Duodenal mucosa (tissue), 2 donors: Measurements from ENCODE around the gene MBLAC1.

Experiments used
- H3K27ac ChIP-seq: one replicate; pipeline ENCODE4 v1.7.0; 2013; ENCODE audit warnings: low read depth, low read length
- H3K27me3 ChIP-seq, 2 donors: one replicate each; pipeline ENCODE4 v1.7.0; 2013; ENCODE audit warnings: low read length in 2 of 2, control low read depth in 1 of 2; ENCODE audit not compliant: insufficient read depth in 2 of 2, control insufficient read depth in 1 of 2
- H3K36me3 ChIP-seq, 2 donors: one replicate each; pipeline ENCODE4 v1.7.0; 2013; ENCODE audit warnings: low read length in 2 of 2, control low read depth in 1 of 2; ENCODE audit not compliant: insufficient read depth in 2 of 2, control insufficient read depth in 1 of 2
- H3K4me1 ChIP-seq, 2 donors: one replicate each; pipeline ENCODE4 v1.7.0; 2013; ENCODE audit warnings: low read length in 2 of 2, control low read depth in 1 of 2; ENCODE audit not compliant: insufficient read depth in 2 of 2, control insufficient read depth in 1 of 2
- H3K4me3 ChIP-seq, 2 donors: one replicate each; pipeline ENCODE4 v1.7.0; 2013; ENCODE audit warnings: low read length in 2 of 2, low read depth in 1 of 2
- H3K9ac ChIP-seq, 2 donors: one replicate each; pipeline ENCODE4 v1.7.0; 2013; ENCODE audit warnings: low read length in 2 of 2, low read depth in 1 of 2
- H3K9me3 ChIP-seq, 2 donors: one replicate each; pipeline ENCODE4 v1.7.0; 2013; ENCODE audit warnings: low read length in 2 of 2, control low read depth in 1 of 2; ENCODE audit not compliant: control insufficient read depth in 1 of 2

Gene MBLAC1

DNA sequence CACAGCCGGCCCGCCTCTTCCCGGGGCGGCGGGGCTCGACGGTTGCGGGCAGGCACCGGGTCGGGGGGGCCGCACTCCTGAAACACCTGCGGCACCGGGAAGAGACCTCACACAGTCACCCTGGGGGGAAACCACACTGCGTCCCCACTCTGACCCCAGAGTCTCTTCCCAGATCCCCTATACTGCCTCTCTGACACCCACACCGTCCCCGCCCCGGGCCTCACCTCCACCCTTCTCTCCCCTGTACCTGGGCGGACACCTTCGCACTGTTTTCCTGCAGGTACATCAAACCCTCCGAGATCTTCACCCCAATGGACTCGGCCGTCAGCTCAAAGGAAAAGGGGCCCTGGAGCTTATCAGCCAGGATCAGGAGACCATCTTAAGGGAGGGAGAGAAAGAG, 45.1 kb downstream of the MBLAC1 start:
- Histone ChIP-seq H3K9me3 (no peaks in the 10 kb centered on the region), H3K9ac (no peak overlapping the region), H3K4me1 (peaks cover 19 to 28% of the 10 kb centered on the region in 2 donors), H3K4me3 (peak overlapping the region in 1 of 2 donors; percentile 21), H3K27ac (no peak overlapping the region), H3K27me3 (peaks cover 3 to 17% of the 10 kb centered on the region in 2 donors), H3K36me3 (no peaks in the 10 kb centered on the region)

DNA sequence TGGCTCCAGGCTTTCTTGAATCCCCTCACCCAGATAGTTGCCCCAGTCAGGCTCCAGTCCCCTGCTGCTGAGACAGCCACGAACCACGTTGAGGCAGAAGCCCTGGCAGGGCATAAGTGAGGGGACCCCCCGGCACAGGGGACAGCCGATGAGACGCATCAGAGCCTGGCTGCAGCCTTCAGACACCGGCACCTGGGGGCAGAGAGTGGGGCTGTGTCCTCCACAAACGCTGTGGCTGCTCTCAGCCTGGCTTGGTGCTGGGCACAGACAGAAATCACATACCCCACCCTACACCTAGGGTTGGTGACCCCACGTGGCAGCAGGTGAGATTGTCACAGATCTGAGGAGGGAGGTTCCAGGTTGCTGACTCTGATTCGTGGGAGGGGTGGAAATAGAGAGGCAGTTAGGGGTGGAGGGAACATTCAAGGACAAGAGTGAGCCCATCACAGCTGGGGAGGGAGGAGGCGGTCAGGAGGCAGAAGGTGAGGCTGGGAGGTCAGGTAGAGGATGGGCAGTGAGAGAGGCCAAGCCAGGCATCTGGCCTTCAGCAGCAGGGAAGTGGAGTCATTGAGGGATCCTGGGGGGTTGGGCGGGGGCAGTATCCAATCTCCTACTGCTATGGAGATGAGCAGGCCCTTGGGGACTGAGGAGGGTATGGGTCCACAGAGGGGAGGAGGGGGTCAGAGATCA, 47.2 kb downstream of the MBLAC1 start:
- Histone ChIP-seq H3K4me1 (peaks cover 0 to 14% of the 10 kb centered on the region in 2 donors), H3K4me3 (no peak overlapping the region)

DNA sequence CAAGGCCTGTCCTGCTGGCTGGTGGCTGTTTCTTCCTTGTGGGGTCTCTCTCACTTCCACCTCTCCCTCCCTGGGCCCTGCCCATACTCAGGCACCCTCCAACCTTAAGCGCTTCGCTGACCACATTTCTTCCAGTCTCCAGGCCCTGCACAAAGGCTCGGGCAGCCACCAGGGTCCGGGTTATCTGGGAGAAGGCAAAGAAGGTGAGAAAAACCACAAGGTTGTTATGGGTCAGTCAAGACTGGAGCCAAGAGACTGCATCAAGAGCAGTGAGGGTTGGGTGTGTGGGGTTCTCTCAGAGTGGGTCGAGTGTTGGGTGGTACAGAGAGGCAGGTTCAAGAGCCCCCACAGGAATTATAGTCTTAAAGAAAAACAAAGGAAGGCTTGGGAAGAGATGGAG, 47.8 kb downstream of the MBLAC1 start:
- Histone ChIP-seq H3K9me3 (no peaks in the 10 kb centered on the region), H3K4me1 (peaks cover 0 to 10% of the 10 kb centered on the region in 2 donors), H3K36me3 (no peaks in the 10 kb centered on the region), H3K27ac (no peak overlapping the region), H3K4me3 (no peak overlapping the region), H3K9ac (no peak overlapping the region), H3K27me3 (peaks cover 3 to 17% of the 10 kb centered on the region in 2 donors)

More for the DNA sequence above, 47.2 kb downstream of the MBLAC1 start:
- Histone ChIP-seq H3K27ac (no peak overlapping the region), H3K9ac (no peak overlapping the region), H3K27me3 (peaks cover 3 to 17% of the 10 kb centered on the region in 2 donors), H3K9me3 (no peaks in the 10 kb centered on the region), H3K36me3 (no peaks in the 10 kb centered on the region)

DNA sequence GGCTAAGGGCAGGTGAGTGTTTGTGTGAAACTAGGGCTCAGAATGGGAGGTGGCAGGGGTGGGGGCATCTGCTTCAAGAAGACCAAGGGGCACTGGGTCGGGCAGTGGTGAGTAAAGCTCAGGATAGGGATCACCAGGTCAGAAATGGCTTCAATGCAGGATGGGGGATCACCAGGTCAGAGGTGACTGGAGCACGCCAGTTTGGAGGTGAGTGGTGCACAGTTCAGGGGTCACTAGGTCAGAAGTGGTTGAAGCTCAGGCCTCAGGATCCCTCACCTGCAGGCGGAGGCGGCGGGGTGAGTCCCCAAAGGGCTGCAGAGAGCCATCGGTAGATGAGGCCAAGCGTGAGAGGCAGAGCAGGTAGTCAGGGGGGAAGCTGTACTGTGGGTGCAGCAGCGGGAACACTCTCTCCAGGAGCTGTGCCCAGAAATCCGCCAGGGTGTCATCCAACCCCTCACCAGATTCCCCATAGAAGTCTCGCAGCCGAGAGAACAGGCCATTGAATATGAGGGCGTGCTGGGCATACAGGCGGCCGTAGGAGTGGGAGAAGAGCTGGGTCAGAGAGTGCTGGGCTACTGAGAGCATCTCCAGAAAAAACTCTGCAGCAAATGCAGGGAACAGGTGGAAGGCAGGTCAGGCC, 48.6 kb downstream of the MBLAC1 start:
- H3K27ac ChIP-seq = no peak overlapping the region

DNA sequence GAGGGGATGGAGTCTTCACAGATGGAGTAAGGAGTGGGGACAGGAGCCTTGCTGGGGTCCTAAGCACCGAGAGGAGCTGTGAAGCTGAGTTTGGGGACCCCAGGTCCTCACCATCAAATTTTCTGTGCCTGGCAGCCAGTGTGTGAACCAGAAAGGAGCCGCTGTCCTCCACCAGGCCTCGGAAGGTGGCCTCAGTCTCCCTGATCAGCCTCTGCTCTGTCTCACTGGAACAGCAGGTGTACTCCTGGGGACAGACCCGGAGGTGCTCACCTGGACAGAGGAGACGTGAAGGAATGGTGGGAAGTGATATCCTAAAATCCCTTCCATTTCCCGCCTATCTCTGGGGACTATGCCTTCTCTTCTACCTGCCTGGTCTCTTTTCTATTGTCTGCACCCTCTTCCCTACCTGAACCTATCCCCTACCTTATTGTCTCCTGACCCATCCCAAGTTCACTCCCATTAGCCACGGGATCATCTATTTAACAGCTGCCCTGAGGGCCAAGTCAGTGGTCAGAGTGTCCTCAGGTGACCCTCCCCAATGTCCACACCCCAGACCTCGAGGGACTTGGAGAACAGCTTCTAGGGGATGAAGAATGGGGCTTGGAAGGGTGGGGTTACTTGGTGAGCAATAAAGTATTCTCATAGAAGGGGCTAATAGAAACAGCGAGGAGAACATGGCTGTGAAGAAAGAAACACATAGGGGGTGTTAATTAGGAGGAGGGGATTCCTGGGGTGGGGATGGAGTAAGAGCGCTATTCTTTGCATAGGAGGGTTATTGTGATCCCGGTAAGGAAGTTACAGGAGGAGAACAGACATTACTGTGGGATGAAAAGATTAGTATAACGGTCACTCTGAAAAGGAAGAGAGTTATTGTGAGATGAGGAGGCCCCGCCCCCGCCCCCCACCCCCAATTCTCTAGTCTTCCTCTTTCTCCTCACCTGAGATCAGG, 49.6 kb downstream of the MBLAC1 start:
- Histone ChIP-seq H3K9me3 (no peaks in the 10 kb centered on the region), H3K9ac (no peak overlapping the region), H3K27ac (no peak overlapping the region), H3K36me3 (no peaks in the 10 kb centered on the region), H3K4me1 (peaks cover 0 to 7% of the 10 kb centered on the region in 2 donors), H3K27me3 (peaks cover 0 to 4% of the 10 kb centered on the region in 2 donors), H3K4me3 (peak overlapping the region; percentile 66 to 73)

More for the DNA sequence above, 48.6 kb downstream of the MBLAC1 start:
- Histone ChIP-seq H3K9ac (no peak overlapping the region), H3K4me1 (peaks cover 0 to 10% of the 10 kb centered on the region in 2 donors), H3K4me3 (no peak overlapping the region), H3K27me3 (peaks cover 3 to 12% of the 10 kb centered on the region in 2 donors), H3K9me3 (no peaks in the 10 kb centered on the region), H3K36me3 (no peaks in the 10 kb centered on the region)

DNA sequence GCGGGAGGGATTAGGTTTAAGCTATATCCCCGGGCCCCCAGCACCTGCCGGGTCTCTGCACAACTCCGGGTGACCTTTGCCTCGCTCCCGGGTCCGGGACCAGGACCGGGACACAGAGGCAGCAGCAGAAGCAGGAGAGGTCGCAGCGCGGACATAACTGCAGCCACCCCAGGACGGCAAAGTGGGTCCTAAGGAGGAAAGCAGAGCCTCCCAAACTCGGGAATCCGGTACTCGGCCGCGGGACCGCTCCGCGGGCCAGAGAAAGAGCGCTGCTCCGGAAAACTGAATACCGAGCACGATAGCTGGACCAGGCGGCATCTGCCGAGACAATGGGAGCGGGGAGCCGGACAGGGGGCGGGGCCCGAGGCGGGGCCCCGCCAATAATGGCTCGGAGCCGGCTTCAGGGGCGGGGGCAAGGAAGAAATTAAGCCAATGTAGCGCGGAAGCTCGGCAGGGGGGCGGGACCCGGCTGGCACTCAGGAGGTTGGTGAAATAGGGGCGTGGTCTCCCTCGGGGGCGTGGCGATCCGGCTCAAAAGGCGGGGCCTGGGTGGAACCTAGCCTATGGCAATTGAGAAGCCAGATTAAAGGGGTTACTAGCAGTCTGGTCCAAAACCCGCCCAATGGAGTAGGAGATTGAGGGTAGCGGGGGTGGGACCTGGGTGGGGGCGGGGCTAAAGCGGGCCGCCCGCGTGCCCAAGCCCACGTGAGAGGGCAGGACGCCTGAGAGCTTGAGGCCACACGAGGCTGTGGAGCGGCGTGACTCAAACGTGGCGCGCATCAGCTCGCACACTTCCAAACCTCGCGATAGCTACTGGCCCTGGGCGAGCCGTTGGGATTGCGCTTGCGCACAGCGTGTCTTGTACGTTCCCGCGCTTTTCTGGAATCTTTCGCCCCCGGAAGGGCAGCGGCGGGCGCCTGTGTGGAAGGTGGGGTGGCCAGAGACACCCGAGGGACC, 50.6 kb downstream of the MBLAC1 start, which contains the start of the genes GPC2 and STAG3:
GPC2 (minus strand) TSS at position 337 of the 957 bp plus-strand sequence; CDS start at position 155, 182 bp downstream.
STAG3 (plus strand) TSS at position 874 of the 957 bp plus-strand sequence. CDS start 2,639 bp downstream, outside the sequence.
- H3K9ac ChIP-seq = peak within 1 kb of the TSS; percentile 25 to 35

More for the DNA sequence above, 50.6 kb downstream of the MBLAC1 start, which contains the start of the genes GPC2 and STAG3:
- H3K4me3 ChIP-seq = peak within 1 kb of the TSS; percentile 66 to 73
- H3K4me1 ChIP-seq = peaks cover 0 to 7% of the 10 kb centered on the region in 2 donors
- H3K9me3 ChIP-seq = no peaks in the 10 kb centered on the region
- H3K27me3 ChIP-seq = peaks cover 0 to 4% of the 10 kb centered on the region in 2 donors
- H3K36me3 ChIP-seq = no peaks in the 10 kb centered on the region
- no peak within 1 kb of the TSS for H3K27ac ChIP-seq
